ENCODE results near the gene TMEM72.

Gene TMEM72

DNA sequence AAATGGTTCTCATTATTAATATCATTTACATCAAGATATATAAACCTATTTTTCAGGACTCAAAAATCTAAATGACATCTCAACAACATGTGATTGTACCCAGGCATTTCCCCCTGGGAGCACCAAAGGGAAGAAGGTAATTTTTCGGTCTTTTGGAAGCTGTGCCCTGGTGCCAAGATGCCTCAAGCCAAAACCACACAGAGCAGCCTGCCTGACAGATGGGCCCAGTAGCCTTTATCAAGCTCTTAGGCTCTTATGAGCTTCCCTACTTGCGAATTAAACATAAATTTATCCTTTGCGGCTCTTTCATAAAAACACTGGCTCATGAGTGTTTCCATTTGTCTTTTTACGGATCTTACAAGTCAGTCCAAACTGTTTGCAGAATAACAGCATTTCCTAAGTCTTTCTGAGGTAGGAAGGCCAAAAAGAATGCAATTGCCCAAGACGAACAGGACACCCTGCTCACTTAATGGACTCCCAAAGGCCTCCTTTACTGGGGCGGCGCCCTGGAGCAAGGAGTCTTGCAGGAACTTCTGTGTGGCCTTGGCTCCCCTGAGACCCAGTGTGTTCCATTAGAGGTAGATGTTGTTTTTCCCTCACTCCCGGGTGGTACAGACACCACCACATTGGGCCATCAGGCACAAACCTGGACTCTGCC is 44.4 kb downstream of the TMEM72 start:
- no peak for DNase-seq (ENCODE audit: low read depth)

DNA sequence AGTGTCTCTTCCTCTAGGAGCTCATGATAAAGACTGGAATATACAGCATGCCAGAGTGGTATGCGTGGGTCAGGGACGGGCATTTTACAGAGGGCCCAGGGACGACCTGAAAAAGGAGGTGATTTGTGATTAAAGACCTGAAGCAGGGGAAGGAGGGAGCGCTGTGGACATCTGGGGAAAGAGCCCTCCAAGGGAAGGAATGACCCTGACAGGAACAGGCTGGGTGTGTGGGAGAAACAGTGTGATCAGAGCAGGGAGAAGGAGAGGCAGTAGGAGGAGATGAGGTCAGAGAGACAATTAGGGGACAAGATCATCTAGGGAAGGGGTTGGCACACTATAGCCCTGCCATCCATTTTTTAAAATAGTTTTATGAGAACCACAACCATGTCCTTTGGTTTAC is 45.1 kb downstream of the TMEM72 start:
- DNase-seq (ENCODE audit: low read depth): no peak

- DNase-seq (ENCODE audit: low read depth): no peak
Observed at GRCh38 chr10:44956717-44957706, 45.9 kb downstream of the TMEM72 start.

- peak; percentile 85 for DNase-seq (ENCODE audit: low read depth)
Observed at GRCh38 chr10:44958196-44958897, 47.2 kb downstream of the TMEM72 start.

GRCh38 chr10:44958898-44959246 is 47.7 kb downstream of the TMEM72 start:
- DNase-seq (ENCODE audit: low read depth): no peak

- DNase-seq (ENCODE audit: low read depth): peak; percentile 97
Observed at GRCh38 chr10:44959247-44960087, 48.3 kb downstream of the TMEM72 start, which contains the start of gene RASSF4. Gene RASSF4 (plus strand): TSS chr10:44959802. CDS start chr10:44970203, 10,401 bp downstream.

- no peak for DNase-seq (ENCODE audit: low read depth)
Observed at GRCh38 chr10:44960088-44960460, 48.9 kb downstream of the TMEM72 start.

DNA sequence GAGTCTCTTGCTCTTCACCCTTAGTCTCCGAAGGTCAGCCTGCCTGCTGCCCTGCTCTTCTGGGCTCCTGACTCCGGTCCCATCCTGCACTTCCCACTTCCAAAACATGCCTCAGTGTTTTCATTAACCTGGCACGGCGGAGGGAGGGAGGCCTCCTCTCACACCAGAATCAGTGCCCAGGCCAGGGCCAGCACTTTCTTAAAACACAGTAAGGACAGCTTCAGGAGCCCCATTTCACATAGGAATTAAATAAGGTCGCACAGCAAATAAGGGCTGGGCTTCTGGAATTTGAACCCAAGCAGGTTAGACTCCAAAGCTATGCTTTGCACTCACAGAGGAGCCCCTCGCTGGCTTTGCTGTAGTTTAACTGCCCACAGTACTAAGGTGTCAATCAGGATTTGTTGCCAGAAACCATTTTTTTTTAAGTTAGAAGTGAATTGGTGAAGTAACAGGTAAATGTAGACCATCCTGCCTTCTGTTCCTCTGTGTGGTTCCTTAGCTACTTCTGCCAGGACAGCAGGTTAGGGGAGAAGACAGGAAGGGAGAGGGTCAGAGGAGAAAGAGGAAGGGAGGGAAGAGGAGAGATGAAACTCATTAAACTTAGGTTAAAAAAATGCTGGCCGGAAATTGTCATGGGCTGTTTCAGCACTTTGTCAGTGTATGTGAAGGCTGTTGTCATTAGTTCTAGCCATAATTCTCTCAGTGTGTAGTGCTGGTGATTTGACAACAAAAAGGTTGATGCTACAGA is 49.5 kb downstream of the TMEM72 start:
- no peak for DNase-seq (ENCODE audit: low read depth)

DNA sequence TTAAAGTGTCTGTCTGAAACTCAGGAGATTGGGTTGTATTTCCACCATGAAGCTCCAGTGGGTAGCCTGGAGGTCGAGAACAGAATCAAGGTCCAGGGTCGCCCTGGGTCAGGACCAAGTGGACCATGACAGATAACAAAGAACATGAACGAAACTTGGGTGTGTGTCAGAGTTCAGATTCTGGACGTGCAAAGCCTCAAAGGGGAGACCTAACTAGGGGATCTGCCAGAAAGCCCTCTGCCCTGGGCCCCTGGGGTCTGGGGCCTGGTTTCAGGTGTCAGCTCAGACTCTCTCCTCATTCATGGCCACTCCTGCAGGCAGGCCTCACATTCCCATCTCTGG is 50.1 kb downstream of the TMEM72 start:
- no peak for DNase-seq (ENCODE audit: low read depth)

GRCh38 chr10:44961931-44962750 is 51.0 kb downstream of the TMEM72 start:
- DNase-seq (ENCODE audit: low read depth): no peak

DNA sequence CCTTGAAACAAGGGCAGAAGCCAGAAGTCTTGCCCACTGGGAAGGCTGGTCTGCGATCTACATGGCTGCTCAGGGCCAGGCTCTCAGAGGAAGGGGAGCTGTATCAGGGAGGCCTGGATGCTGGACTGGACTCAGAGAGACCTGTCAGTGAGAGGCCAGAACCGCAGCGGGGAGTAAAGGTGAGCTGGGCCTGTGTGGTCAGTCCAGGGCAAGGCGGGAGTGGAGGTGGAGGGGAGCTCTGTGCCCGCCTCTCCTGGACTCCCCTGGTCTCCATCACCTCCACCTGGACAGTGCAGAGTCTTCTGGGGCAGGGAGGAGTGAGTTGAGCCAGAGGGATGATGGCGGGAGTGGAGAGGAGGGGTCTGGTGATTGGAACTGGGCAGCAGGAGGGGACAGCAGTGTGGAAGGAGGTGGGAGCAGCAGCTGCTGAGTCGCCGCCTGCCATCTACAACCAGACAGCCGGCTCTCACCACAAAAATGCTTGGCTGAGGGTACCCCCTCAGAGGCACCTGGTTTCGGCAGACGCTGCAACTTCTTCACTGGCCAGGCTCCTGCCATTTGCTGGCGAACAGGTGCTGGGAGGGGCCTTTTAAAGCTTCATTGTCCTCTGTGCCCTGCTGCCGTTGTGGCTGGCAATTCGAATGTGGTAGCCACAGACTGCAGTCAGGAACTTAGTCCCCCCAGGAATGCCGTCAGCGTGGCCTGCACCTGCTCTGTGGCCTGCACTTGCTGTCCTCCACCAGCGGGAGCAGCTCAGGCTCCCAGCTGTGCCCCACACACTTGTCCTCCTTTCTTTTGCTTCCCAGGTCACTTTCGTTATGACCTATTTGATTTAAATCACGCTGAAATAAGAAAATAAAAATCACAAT is 52.0 kb downstream of the TMEM72 start:
- DNase-seq (ENCODE audit: low read depth): no peak

DNA sequence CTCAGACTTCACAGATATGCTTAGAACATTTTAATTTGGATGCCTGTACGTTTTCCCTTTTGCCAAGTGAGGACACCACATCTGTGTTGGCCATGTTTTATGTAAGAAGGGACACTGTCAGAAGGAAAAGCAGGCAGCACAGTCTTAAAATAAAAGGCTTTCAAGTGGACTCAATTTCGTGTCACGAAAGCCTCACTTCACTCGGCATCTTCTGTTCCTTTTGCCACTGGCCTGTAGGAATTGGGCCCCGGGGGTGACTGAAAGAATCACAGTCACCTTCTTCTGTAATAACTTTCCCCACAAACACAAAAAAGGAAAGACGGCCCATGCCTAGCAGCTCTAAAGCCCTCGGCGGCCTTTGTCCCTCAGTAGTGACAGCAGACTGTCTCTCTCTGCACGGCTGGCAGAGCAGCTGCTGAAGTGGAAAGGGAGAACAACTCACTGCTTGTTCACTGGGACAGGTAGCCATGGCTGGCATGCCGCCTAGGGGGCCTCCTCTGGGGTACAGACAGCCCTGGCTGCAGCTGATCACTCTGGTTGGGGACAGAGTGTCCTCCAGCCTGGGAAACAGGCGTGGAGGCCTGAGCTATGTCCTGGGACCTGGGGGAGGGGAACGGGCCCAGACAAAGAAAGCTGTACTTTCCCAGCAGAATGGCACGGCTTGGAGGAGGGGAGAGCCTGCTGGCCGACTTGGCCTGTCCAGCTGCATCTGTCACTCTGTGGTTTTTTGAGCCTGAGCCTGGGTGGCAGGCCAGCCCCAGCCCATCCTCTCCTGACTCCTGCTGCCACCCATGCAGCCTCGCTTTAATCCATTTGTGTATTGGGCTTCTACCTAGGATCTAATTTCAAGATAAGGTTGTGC is 52.9 kb downstream of the TMEM72 start:
- DNase-seq (ENCODE audit: low read depth): no peak

- no peak for DNase-seq (ENCODE audit: low read depth)
Observed at GRCh38 chr10:44965104-44965503, 54.0 kb downstream of the TMEM72 start.

DNA sequence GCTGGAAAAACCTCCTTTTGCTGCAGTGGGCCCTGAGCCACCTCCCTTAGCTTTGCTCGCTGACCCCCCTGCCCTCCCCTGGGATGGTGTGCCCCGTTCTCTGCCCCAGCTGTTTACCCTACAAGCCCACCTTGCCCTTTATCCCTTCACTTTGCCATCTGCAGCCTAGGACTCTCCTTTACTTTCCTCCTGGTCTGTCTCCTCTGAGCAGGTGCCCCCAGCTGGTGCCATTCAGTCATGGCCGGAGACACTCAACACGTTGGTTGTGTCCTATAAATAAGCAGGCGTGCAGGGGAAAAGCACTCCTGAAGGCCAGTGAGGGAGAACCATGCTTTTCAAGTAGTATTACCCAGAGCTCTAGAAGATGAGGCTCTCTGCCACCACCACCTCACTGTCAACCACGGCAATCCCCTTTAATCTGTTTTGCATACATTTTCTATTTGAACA is 54.5 kb downstream of the TMEM72 start:
- DNase-seq (ENCODE audit: low read depth): no peak

DNA sequence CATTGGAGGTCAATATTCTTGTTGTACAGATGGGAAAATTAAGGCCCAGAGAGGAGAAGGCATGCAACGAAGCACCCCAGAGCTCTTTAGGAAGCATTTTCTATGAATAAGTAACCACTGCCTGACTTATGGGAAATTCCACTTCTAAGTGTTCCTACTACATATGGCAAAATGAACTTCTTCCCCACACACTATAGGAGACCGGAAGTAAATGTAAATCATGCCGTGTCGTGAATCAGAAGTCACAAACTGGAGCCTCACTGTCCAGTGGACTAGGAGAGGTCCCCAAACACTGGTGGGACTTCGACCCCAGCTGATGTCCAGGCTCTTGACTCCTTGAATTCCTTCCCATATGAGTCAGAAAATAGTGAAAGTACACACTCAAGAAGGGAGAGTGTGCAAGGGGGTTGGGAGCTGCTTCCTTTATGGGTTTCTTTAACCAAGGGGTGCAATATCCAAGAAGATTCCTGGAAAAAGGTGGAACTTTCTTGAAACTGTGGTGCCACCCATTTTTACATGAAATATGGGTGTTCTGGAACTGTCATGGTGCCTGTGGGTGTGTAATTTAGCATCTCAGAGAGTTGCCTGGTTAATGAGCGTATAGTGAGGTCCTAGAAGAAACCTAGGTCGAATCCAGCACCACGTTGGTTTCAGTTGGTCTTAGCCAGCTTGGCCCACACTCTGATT is 55.1 kb downstream of the TMEM72 start:
- no peak for DNase-seq (ENCODE audit: low read depth)

DNA sequence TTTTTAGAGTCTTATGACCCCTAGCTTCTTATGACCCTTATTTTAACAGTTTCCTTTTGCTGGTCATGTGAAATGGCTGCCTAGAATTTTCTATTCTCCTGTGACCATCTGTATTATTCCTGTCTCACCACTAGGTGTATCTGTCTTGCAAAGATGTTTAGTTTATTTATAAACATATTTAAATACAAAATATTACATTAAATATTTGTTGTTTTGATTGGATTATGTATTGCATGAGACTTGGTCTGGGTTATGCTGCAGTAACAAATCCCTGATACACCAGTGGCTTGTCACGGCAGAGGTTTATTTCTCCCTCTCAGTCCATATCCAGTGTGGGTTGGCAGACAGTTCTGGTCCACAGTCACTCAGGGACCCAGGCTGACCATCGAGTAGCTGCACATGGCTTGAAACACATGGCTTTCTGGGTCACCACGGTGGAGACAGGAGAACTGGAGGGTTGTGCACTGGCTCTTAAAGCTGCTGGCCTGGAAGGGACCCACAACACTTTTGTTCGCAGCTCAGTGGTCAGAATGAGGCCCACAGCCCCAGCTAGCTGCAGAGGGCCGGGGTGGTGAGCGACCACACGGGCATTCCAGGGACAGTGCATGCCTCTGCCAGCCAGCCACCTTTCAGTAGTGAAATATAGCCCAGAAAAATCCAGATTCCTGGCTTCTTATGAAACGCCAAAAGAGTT is 55.8 kb downstream of the TMEM72 start:
- DNase-seq (ENCODE audit: low read depth): no peak

GRCh38 chr10:44967616-44968015 is 56.5 kb downstream of the TMEM72 start:
- no peak for DNase-seq (ENCODE audit: low read depth)
